Measurements from ENCODE around the gene MAT2A. TPM values are rescaled to one million over a fixed set of nuclear protein-coding genes. Genes with fewer than 3 reads are reported as not detected.
A peak's percentile ranks its signal among the peaks of the same experiment; 100 is the strongest.

The MAT2A gene
- total RNA-seq, 6 experiments from 2014 or later, result 138 to 171 (median 158) TPM

- no peaks in the 10 kb centered on the region for H3K9me3 Mint-ChIP-seq
- peak overlapping the region; percentile 29 for H3K27ac Mint-ChIP-seq
- peaks cover 25% of the 10 kb centered on the region for H3K36me3 Mint-ChIP-seq (ENCODE audit: low read depth)
- DNase-seq, result no peak
- no peak for TF ChIP-seq CTCF (IDR thresholded peaks at IDR 0.05)
- H3K27me3 Mint-ChIP-seq (ENCODE audit: insufficient read depth), result peaks cover 3% of the 10 kb centered on the region; the same call in 1 of the 2 replicates
- H3K4me1 Mint-ChIP-seq (ENCODE audit: low read depth), result peaks cover 54% of the 10 kb centered on the region
- H3K4me3 Mint-ChIP-seq, result no peak overlapping the region; the same call in 1 of the 2 replicates
These were observed 11.5 kb downstream of the MAT2A start for GRCh38 chr2:85550486-85550885.

- DNase-seq, result peak; percentile 58
- H3K9me3 Mint-ChIP-seq, result no peaks in the 10 kb centered on the region
These were observed 13.0 kb downstream of the MAT2A start for GRCh38 chr2:85551698-85552678.

GRCh38 chr2:85553184-85553583, 14.2 kb downstream of the MAT2A start:
- no peak overlapping the region for H3K27ac Mint-ChIP-seq
- peaks cover 16% of the 10 kb centered on the region for H3K36me3 Mint-ChIP-seq (ENCODE audit: low read depth)
- DNase-seq, result no peak
- peaks cover 42% of the 10 kb centered on the region for H3K4me1 Mint-ChIP-seq (ENCODE audit: low read depth)
- no peak for TF ChIP-seq CTCF (IDR thresholded peaks at IDR 0.05)
- no peak overlapping the region for H3K4me3 Mint-ChIP-seq
- no peaks in the 10 kb centered on the region for H3K27me3 Mint-ChIP-seq (ENCODE audit: insufficient read depth)
- no peaks in the 10 kb centered on the region for H3K9me3 Mint-ChIP-seq

More at GRCh38 chr2:85551698-85552678, 13.0 kb downstream of the MAT2A start:
- Mint-ChIP-seq H3K4me1 (ENCODE audit: low read depth) (peaks cover 48% of the 10 kb centered on the region), H3K27ac (peak overlapping the region; percentile 19; the same call in 1 of the 2 replicates), H3K36me3 (ENCODE audit: low read depth) (peaks cover 20% of the 10 kb centered on the region), H3K27me3 (ENCODE audit: insufficient read depth) (peaks cover under 1% of the 10 kb centered on the region; the same call in 1 of the 2 replicates), H3K4me3 (no peak overlapping the region)
- TF ChIP-seq CTCF (IDR thresholded peaks at IDR 0.05), result peak; percentile 97

- no peak for TF ChIP-seq CTCF (IDR thresholded peaks at IDR 0.05)
- Mint-ChIP-seq H3K36me3 (ENCODE audit: low read depth) (peaks cover 16% of the 10 kb centered on the region), H3K27me3 (ENCODE audit: insufficient read depth) (no peaks in the 10 kb centered on the region), H3K27ac (no peak overlapping the region), H3K4me3 (no peak overlapping the region), H3K9me3 (no peaks in the 10 kb centered on the region), H3K4me1 (ENCODE audit: low read depth) (peaks cover 33% of the 10 kb centered on the region)
- DNase-seq, result no peak
These were observed 16.1 kb downstream of the MAT2A start for GRCh38 chr2:85554980-85555612.

GRCh38 chr2:85557130-85557529, 18.2 kb downstream of the MAT2A start:
- no peak for DNase-seq
- TF ChIP-seq CTCF (IDR thresholded peaks at IDR 0.05), result no peak
- peaks cover 29% of the 10 kb centered on the region for H3K4me1 Mint-ChIP-seq (ENCODE audit: low read depth)
- H3K36me3 Mint-ChIP-seq (ENCODE audit: low read depth), result peaks cover 5% of the 10 kb centered on the region
- H3K27ac Mint-ChIP-seq, result no peak overlapping the region
- H3K4me3 Mint-ChIP-seq, result no peak overlapping the region
- no peaks in the 10 kb centered on the region for H3K9me3 Mint-ChIP-seq
- H3K27me3 Mint-ChIP-seq (ENCODE audit: insufficient read depth), result peaks cover 2% of the 10 kb centered on the region; the same call in 1 of the 2 replicates
